Fibroblast of lung (primary cell): ENCODE data around the gene CXorf65. TPM values are rescaled to one million over a fixed set of nuclear protein-coding genes. Genes with fewer than 3 reads are reported as not detected.

ENCODE experiments used
- DNase-seq, 2 donors: peaks; one replicate each; pipeline versions ENCODE4 v3.0.0 to v3.0.0-alpha.2; 2010; ENCODE audit warnings: low read depth in 2 of 2
- H2AFZ ChIP-seq: 2 replicates; pipeline ENCODE4 v1.5.1; 2012; ENCODE audit warnings: low read length, control low read depth, inconsistent platforms
- H3K27ac ChIP-seq: 2 replicates; pipeline ENCODE4 v1.5.1; 2011; ENCODE audit warnings: low read length, control low read depth; ENCODE audit not compliant: insufficient read depth
- H3K27me3 ChIP-seq: 2 replicates; pipeline ENCODE4 v1.5.1; 2011; ENCODE audit warnings: mild to moderate bottlenecking, low read length; ENCODE audit not compliant: control insufficient read depth, insufficient read depth
- H3K36me3 ChIP-seq: 2 replicates; pipeline ENCODE4 v1.5.1; 2011; ENCODE audit warnings: low read length; ENCODE audit not compliant: control insufficient read depth, insufficient read depth
- H3K4me1 ChIP-seq: 2 replicates; pipeline ENCODE4 v1.5.1; 2011; ENCODE audit warnings: low read length; ENCODE audit not compliant: control insufficient read depth, insufficient read depth; ENCODE audit errors: extremely low read depth
- H3K4me2 ChIP-seq: 2 replicates; pipeline ENCODE4 v1.5.1; 2011; ENCODE audit warnings: low read length, control low read depth; ENCODE audit not compliant: insufficient read depth; ENCODE audit errors: extremely low read depth
- H3K4me3 ChIP-seq, 4 experiments: fragments of 200-600 bp in 1 of 4; sonication (generic) in 1 of 4; replicated peaks in 1 of 4; 2 replicates each; pipeline ENCODE4 v1.5.1; 2011 to 2016; ENCODE audit warnings: low read length in 4 of 4, low read depth in 3 of 4, mild to moderate bottlenecking in 3 of 4, control low read depth in 2 of 4, inconsistent platforms in 1 of 4, mixed read lengths in 1 of 4; ENCODE audit not compliant: insufficient read depth in 1 of 4; ENCODE audit errors: control extremely low read depth in 1 of 4
- H3K79me2 ChIP-seq: 2 replicates; pipeline ENCODE4 v1.5.1; 2012; ENCODE audit warnings: mild to moderate bottlenecking, low read length, inconsistent platforms; ENCODE audit not compliant: control insufficient read depth, insufficient read depth
- H3K9ac ChIP-seq: 2 replicates; pipeline ENCODE4 v1.5.1; 2011; ENCODE audit warnings: mild to moderate bottlenecking, low read length, control low read depth; ENCODE audit not compliant: insufficient read depth
- H3K9me3 ChIP-seq: 2 replicates; pipeline ENCODE4 v1.5.1; 2012; ENCODE audit warnings: low read depth, low read length; ENCODE audit not compliant: control insufficient read depth, insufficient read depth
- H4K20me1 ChIP-seq: 2 replicates; pipeline ENCODE4 v1.5.1; 2011; ENCODE audit warnings: low read length; ENCODE audit not compliant: control insufficient read depth, insufficient read depth; ENCODE audit errors: extremely low read depth
- EZH2 ChIP-seq: IDR thresholded peaks from 2 replicates; pipeline ENCODE4 v1.5.1; 2012; ENCODE audit warnings: low read length, control low read depth, mild to moderate bottlenecking; ENCODE audit errors: missing control alignments
- polyA plus RNA-seq, 2 donors: library from polyadenylated mRNA; depleted of rRNA in 1 of 2; stranded (reverse) in 1 of 2; unstranded in 1 of 2; fragments of >200 nt; gene quantifications; 2 replicates each; pipeline ENCODE4 v1.2.1, GENCODE V29; 2011 to 2012; ENCODE audit warnings: missing spikeins in 1 of 2
- total RNA-seq: library from RNA; depleted of rRNA; stranded (reverse); fragments of >200 nt; gene quantifications from 2 replicates; pipeline ENCODE4 v1.2.1, GENCODE V29; 2014
- TF ChIP-seq, protein P1 (sequence below), 2 donors: IDR thresholded peaks in 1 of 2; conservative IDR thresholded peaks in 1 of 2; 1 replicate in 1 of 2; 2 replicates in 1 of 2; pipeline ENCODE4 v1.5.1; 2011 to 2012; ENCODE audit warnings: low read length in 2 of 2, control low read depth in 1 of 2, inconsistent platforms in 1 of 2, low read depth in 1 of 2, mild to moderate bottlenecking in 1 of 2

Gene CXorf65
- total and polyA plus RNA-seq, 2 donors (not counting 1 experiment from before 2014, with no cell fraction given), result not detected

DNA sequence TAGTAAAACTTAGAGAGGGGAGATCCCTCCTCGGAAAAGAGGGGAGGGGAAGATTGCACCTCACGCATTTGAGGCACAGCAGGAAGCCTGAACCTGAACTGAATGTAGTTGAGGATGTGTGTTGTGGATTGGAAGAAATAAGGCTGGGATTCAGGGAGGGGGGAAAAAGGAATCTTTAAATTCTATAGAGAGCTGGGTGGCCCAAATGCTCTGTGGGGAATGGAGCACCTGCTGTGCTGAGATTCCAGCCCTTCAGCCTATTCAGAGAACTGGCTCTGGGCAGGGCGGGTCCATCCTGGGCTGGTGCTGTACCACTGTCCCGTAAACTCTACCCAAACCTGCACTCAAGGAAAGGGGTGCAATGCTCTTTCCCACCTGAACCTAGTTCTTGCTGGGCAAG lies 6.8 kb downstream of the CXorf65 start:
- Histone ChIP-seq H3K27me3 (no peaks in the 10 kb centered on the region), H3K27ac (no peak overlapping the region), H3K4me1 (no peaks in the 10 kb centered on the region), H4K20me1 (no peaks in the 10 kb centered on the region), H3K4me2 (no peak overlapping the region), H2AFZ (no peak overlapping the region), H3K9me3 (no peaks in the 10 kb centered on the region), H3K79me2 (no peaks in the 10 kb centered on the region), H3K36me3 (no peaks in the 10 kb centered on the region), H3K9ac (no peak overlapping the region), H3K4me3 (no peak overlapping the region)
- no peak for DNase-seq
- TF ChIP-seq EZH2, result no peak
- TF ChIP-seq, protein P1, sequence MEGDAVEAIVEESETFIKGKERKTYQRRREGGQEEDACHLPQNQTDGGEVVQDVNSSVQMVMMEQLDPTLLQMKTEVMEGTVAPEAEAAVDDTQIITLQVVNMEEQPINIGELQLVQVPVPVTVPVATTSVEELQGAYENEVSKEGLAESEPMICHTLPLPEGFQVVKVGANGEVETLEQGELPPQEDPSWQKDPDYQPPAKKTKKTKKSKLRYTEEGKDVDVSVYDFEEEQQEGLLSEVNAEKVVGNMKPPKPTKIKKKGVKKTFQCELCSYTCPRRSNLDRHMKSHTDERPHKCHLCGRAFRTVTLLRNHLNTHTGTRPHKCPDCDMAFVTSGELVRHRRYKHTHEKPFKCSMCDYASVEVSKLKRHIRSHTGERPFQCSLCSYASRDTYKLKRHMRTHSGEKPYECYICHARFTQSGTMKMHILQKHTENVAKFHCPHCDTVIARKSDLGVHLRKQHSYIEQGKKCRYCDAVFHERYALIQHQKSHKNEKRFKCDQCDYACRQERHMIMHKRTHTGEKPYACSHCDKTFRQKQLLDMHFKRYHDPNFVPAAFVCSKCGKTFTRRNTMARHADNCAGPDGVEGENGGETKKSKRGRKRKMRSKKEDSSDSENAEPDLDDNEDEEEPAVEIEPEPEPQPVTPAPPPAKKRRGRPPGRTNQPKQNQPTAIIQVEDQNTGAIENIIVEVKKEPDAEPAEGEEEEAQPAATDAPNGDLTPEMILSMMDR (conservative IDR thresholded peaks at IDR 0.05 in 1 of 2, IDR thresholded peaks at IDR 0.05 in 1 of 2; ENCODE audit: low read depth in 1 of 2, low read length in 2 of 2), result no peak

DNA sequence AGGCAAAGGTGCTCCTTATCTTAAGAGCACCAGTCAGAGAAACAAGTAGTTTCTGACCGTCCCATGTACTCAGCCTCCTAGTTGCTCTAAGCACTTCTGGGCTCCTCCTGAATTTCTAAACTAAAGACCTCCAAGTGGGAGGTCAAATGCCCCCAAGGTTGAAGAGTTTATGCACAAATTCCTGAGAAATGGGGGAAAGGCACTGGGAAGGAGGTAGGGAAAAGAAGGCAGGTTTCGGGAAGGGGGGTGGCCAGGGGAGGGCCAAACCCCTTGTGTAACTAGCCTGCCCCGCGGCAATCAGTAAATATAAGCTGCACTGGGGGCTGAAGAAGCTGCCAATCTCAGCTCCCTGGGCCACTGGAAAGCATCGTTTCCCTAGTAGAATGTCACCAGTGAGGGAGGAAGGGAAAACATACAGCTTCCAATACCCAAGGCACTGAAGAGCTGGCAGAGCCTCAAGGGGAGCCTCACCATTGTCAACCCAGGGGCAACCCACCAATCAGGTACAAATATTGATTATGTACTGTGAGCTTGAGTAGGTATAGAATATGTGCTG lies 7.5 kb downstream of the CXorf65 start:
- Histone ChIP-seq H3K9me3 (no peaks in the 10 kb centered on the region), H4K20me1 (no peaks in the 10 kb centered on the region), H3K9ac (no peak overlapping the region), H3K27me3 (no peaks in the 10 kb centered on the region), H3K79me2 (no peaks in the 10 kb centered on the region), H3K4me1 (no peaks in the 10 kb centered on the region), H3K27ac (no peak overlapping the region), H3K36me3 (no peaks in the 10 kb centered on the region), H3K4me2 (no peak overlapping the region), H3K4me3 (no peak overlapping the region), H2AFZ (no peak overlapping the region)
- TF ChIP-seq, protein P1 (conservative IDR thresholded peaks at IDR 0.05 in 1 of 2, IDR thresholded peaks at IDR 0.05 in 1 of 2; ENCODE audit: low read depth in 1 of 2, low read length in 2 of 2), result no peak
- TF ChIP-seq EZH2, result no peak
- DNase-seq, result no peak

DNA sequence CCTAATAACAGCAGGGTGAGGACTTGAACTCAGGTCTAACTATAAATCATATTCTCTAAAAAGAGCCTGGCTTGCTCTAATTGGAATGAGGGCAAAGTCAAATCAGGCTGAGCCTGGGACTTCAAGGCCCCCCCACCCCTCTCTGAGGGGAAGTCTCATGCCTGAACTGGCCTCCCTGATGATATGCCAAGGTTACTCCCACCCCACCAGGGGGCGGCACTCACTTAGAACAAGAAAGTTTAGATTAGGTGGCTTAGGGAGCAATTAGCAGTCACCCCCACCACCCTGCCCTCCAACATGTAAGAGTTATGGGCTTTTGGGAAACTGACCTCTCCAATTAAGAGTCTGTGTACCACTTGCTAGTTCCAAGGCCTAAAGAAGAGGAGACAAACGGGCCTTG lies 8.2 kb downstream of the CXorf65 start:
- Histone ChIP-seq H3K4me2 (no peak overlapping the region), H3K79me2 (no peaks in the 10 kb centered on the region), H3K27ac (no peak overlapping the region), H3K36me3 (no peaks in the 10 kb centered on the region), H3K9me3 (no peaks in the 10 kb centered on the region), H4K20me1 (no peaks in the 10 kb centered on the region), H2AFZ (no peak overlapping the region), H3K4me1 (no peaks in the 10 kb centered on the region), H3K4me3 (no peak overlapping the region), H3K9ac (no peak overlapping the region), H3K27me3 (no peaks in the 10 kb centered on the region)
- peak; percentile 25 to 46 for DNase-seq
- TF ChIP-seq, protein P1 (conservative IDR thresholded peaks at IDR 0.05 in 1 of 2, IDR thresholded peaks at IDR 0.05 in 1 of 2; ENCODE audit: low read depth in 1 of 2, low read length in 2 of 2), result peak; percentile 31 to 42
- no peak for TF ChIP-seq EZH2
